Peyer's patch (tissue), 4 donors: Measurements from ENCODE around the gene ANKRD29.

Experiments
- CTCF ChIP-seq, 6 experiments: fragments of 450-650 bp in 4 of 6; fragments of 200-600 bp in 2 of 6; sonication (generic) in 1 of 6; IDR thresholded peaks; one replicate each; pipeline ENCODE4 v1.5.1; 2017 to 2019; ENCODE audit warnings: antibody characterized with exemption in 6 of 6, mild to moderate bottlenecking in 3 of 6, moderate library complexity in 1 of 6
- POLR2A ChIP-seq, 2 donors: fragments of 450-650 bp; IDR thresholded peaks; one replicate each; pipeline ENCODE4 v1.5.1; 2017; ENCODE audit warnings: antibody characterized with exemption in 2 of 2, mild to moderate bottlenecking in 2 of 2, moderate library complexity in 2 of 2

- TF ChIP-seq CTCF (IDR thresholded peaks at IDR 0.05) = no peak
- TF ChIP-seq POLR2A (IDR thresholded peaks at IDR 0.05) = no peak
Observed at GRCh38 chr18:23648456-23648855, 14.3 kb downstream of the ANKRD29 start.
